Activated CD4-positive, alpha-beta T cell treated with anti-CD3 and anti-CD28 coated beads, Interleukin-2, amount 50 U/mL, for 24 hours (primary cell): ENCODE measurements around the gene SETD5.

Experiments
- DNase-seq, 2 donors: peaks; one replicate each; pipeline ENCODE4 v3.0.0-alpha.2; 2020; ENCODE audit warnings: low read depth in 1 of 2, low spot score in 1 of 2

The SETD5 gene

DNA sequence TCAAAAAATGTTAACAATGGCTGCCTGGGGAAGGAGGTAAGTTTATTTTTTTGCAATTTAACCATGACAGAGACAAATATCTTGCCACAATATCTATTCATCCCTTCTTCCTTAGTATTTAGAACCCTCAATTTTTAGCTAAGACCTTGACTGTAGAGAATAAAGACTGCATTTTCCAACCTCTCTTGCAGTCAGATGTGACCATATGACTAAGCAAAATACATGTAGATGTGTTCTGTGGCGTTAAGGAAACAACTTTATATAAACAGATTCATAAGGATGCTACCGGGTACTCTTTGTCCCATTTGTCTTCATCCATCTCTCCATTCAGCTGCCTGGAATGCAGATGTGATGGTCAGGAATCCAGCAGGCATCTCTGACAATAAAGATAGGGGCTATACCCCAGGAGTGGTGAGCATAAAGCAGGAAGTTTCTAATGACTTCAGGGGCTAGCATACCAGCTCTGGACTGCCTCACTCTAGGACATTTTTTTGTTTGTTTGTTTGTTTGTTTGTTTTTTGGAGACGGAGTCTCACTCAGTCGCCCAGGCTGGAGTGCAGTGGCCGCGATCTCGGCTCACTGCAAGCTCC is 115.1 kb downstream of the SETD5 start:
- DNase-seq, result no peak

DNA sequence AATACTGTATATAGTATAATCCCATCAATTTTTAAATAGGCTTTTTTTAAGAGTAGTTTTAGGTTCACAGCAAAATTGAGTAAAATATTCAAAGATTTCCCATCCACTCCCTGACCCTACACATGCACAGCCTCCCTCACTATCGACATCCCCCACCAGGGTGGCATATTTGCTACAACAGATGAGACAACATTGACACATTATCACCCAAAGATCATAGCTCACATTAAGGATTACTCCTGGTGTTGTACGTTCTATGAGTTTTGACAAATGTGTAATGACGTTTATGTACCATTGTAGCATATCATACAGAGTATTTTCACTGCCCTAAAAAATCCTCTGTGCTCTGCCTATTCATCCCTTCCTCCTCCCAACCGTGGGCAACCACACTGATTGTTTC is 116.9 kb downstream of the SETD5 start:
- DNase-seq, result no peak

DNA sequence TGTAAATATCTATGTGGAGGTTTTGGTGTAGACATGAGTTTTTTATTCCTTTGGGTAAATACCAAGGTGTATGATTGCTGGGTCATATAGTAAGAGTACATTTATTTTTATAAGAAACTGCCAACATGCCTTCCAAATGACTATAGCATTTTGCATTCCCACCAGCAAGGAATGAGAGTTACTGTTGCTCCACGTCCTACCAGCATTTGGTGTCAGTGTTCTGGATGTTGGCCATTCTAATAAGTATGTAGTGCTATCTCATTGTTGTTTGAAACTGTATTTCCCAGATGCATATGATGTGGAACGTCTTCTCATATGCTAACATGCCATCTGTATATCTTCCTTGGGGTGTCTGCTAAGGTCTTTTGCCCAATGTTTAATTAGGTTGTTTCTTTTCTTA is 117.5 kb downstream of the SETD5 start:
- DNase-seq, result no peak

DNA sequence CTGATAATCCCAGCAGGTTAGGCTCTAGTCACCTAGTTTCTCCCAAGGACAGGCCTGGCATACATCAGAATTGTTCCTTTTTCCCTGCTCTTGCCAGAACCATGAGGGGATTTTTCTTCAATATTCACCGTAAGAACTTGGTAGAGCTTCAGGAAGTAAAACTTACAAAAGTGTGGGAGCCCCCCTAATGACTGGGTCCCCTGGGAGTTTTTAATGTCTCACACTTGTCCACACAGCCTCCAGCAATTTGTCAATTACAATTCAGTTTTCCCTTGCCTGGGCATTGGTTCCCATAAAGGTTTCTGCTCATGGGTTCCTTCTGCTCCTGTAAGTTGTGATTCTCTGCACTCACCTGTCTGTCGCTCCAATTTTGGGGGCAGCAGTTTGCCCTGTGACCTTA is 127.7 kb downstream of the SETD5 start:
- DNase-seq, result no peak
